Panc1 (cell line): ENCODE measurements around the gene CROCC2. TPM values are rescaled to one million over a fixed set of nuclear protein-coding genes. Genes with fewer than 3 reads are reported as not detected.

ENCODE experiments used
- ATAC-seq: fragments of 200-7000 bp; cut with Tn5 transposase; 2 replicates; pipeline ENCODE4 v1.9.1; 2020; ENCODE audit warnings: mild to moderate bottlenecking, moderate library complexity
- BruUV-seq: library from RNA; stranded (reverse); fragments of 400-500 nt; replicated peaks from 2 replicates; lab custom pipeline; 2021; lab: Mats Ljungman, UMichigan
- CTCF ChIA-PET: fragments of 300-600 bp; sonication (Branson Sonifier 250); formaldehyde crosslinking; loops from one replicate; lab custom pipeline; 2022; ENCODE audit warnings: antibody characterized with exemption; lab: Charles Lee
- POLR2A ChIA-PET: fragments of 300-600 bp; sonication (Branson Sonifier 250); formaldehyde crosslinking; loops from one replicate; lab custom pipeline; 2022; ENCODE audit warnings: antibody characterized with exemption; lab: Charles Lee
- DNase-seq: peaks from one replicate; pipeline ENCODE4 v3.0.0-alpha.2; 2010; ENCODE audit warnings: low read depth, low spot score
- H3K27ac ChIP-seq: 2 replicates; pipeline ENCODE4 v1.5.1; 2011; ENCODE audit warnings: mild to moderate bottlenecking, low read length, inconsistent platforms
- H3K27me3 ChIP-seq: fragments of 200-500 bp; sonication (Bioruptor generic); 2 replicates; pipeline ENCODE4 v1.6.0; 2014; ENCODE audit warnings: low read length, inconsistent platforms; ENCODE audit not compliant: control insufficient read depth, insufficient read depth
- H3K36me3 ChIP-seq: fragments of 200-500 bp; sonication (Bioruptor generic); 2 replicates; pipeline ENCODE4 v1.5.1; 2014; ENCODE audit warnings: inconsistent platforms, mild to moderate bottlenecking, low read length, moderate library complexity; ENCODE audit not compliant: control insufficient read depth, insufficient read depth
- H3K4me1 ChIP-seq: 2 replicates; pipeline ENCODE4 v1.5.1; 2011; ENCODE audit warnings: inconsistent platforms, mild to moderate bottlenecking, low read length, moderate library complexity; ENCODE audit not compliant: control insufficient read depth, insufficient read depth
- H3K4me3 ChIP-seq, 2 experiments: 2 replicates each; pipeline ENCODE4 v1.5.1; 2011 to 2012; ENCODE audit warnings: low read depth in 2 of 2, low read length in 2 of 2, mild to moderate bottlenecking in 2 of 2, inconsistent platforms in 1 of 2, moderate library complexity in 1 of 2
- H3K9me3 ChIP-seq: fragments of 200-500 bp; sonication (Bioruptor generic); 2 replicates; pipeline ENCODE4 v1.5.1; 2014; ENCODE audit warnings: low read depth, mild to moderate bottlenecking, inconsistent platforms, low read length, moderate library complexity; ENCODE audit not compliant: control insufficient read depth, insufficient read depth
- CTCF ChIP-seq: fragments of 450-650 bp; IDR thresholded peaks from 2 replicates; pipeline ENCODE4 v1.5.1; 2017; ENCODE audit warnings: mild to moderate bottlenecking
- POLR2AphosphoS5 ChIP-seq: IDR thresholded peaks from 2 replicates; pipeline ENCODE4 v1.6.1; 2012; ENCODE audit warnings: mild to moderate bottlenecking, low read depth, low read length, moderate library complexity
- REST ChIP-seq, 2 experiments: IDR thresholded peaks; 2 replicates each; pipeline ENCODE4 v1.6.1; 2011 to 2012; ENCODE audit warnings: low read depth in 2 of 2, control low read depth in 1 of 2, low read length in 1 of 2, mild to moderate bottlenecking in 1 of 2, moderate library complexity in 1 of 2; ENCODE audit not compliant: insufficient read depth in 1 of 2
- SIN3A ChIP-seq: IDR thresholded peaks from 2 replicates; pipeline ENCODE4 v1.6.1; 2012; ENCODE audit warnings: low read depth, mild to moderate bottlenecking, low read length, moderate library complexity, borderline replicate concordance; ENCODE audit not compliant: insufficient read depth
- TCF7L2 ChIP-seq: IDR thresholded peaks from 2 replicates; pipeline ENCODE4 v1.6.1; 2011; ENCODE audit warnings: mild to moderate bottlenecking, low read depth, low read length, inconsistent platforms
- in situ Hi-C: cut with HindIII; loops from 2 replicates; pipeline ENCODE4 v1.10.0; 2016; ENCODE audit warnings: low sequenced_read_pairs, low pct_unique_long_range_greater_than_20kb
- intact Hi-C: fragments of 100-400 bp; cut with micrococcal nuclease; formaldehyde crosslinking; loops from one replicate; pipeline ENCODE4 v1.10.0; 2022; ENCODE audit not compliant: unreplicated experiment
- total RNA-seq: library from RNA; stranded (reverse); gene quantifications from one replicate; pipeline ENCODE4 v1.2.1, GENCODE V29; 2021; ENCODE audit not compliant: unreplicated experiment

The CROCC2 gene
- total RNA-seq, 1 experiment from 2014 or later: 0.23 TPM

- Histone ChIP-seq H3K36me3 (no peaks in the 10 kb centered on the region), H3K4me1 (no peaks in the 10 kb centered on the region), H3K27ac (no peak overlapping the region), H3K27me3 (no peaks in the 10 kb centered on the region), H3K9me3 (no peaks in the 10 kb centered on the region), H3K4me3 (no peak overlapping the region)
- ChIA-PET CTCF (no interaction called here), POLR2A (no interaction called here)
- in situ Hi-C loops: no loop called here
- DNase-seq: no peak
- no TSS peak for BruUV-seq
- no peak for TF ChIP-seq SIN3A
- no peak for TF ChIP-seq REST (IDR thresholded peaks at IDR 0.05; ENCODE audit: insufficient read depth in 1 of 2, low read depth in 2 of 2, low read length in 1 of 2)
- no peak for TF ChIP-seq POLR2AphosphoS5
- no peak for TF ChIP-seq TCF7L2
- TF ChIP-seq CTCF: no peak
- intact Hi-C loops: no loop called here
- ATAC-seq: no peak
Measured at GRCh38 chr2:240869109-240869955, 36.8 kb upstream of the CROCC2 start.

GRCh38 chr2:240869956-240870875 is 35.9 kb upstream of the CROCC2 start:
- no peak overlapping the region for H3K27ac ChIP-seq
- H3K4me1 ChIP-seq: no peaks in the 10 kb centered on the region
- no peak for DNase-seq
- in situ Hi-C loops: no loop called here
- no peak overlapping the region for H3K4me3 ChIP-seq
- CTCF ChIA-PET: no interaction called here
- intact Hi-C loops: no loop called here
- TF ChIP-seq SIN3A: no peak
- TF ChIP-seq CTCF: no peak
- no peak for TF ChIP-seq TCF7L2
- TF ChIP-seq REST (IDR thresholded peaks at IDR 0.05; ENCODE audit: insufficient read depth in 1 of 2, low read depth in 2 of 2, low read length in 1 of 2): no peak
- no peak for TF ChIP-seq POLR2AphosphoS5
- ATAC-seq: no peak
- H3K27me3 ChIP-seq: no peaks in the 10 kb centered on the region
- BruUV-seq: no TSS peak
- H3K36me3 ChIP-seq: no peaks in the 10 kb centered on the region
- POLR2A ChIA-PET: interaction anchor here (0.6 kb wide), 1 partner anchor 451 kb away, joined by 3 read pairs; no protein-coding TSS in a partner anchor
- H3K9me3 ChIP-seq: no peaks in the 10 kb centered on the region
